ENCODE results near the gene RAB4B.

DNA sequence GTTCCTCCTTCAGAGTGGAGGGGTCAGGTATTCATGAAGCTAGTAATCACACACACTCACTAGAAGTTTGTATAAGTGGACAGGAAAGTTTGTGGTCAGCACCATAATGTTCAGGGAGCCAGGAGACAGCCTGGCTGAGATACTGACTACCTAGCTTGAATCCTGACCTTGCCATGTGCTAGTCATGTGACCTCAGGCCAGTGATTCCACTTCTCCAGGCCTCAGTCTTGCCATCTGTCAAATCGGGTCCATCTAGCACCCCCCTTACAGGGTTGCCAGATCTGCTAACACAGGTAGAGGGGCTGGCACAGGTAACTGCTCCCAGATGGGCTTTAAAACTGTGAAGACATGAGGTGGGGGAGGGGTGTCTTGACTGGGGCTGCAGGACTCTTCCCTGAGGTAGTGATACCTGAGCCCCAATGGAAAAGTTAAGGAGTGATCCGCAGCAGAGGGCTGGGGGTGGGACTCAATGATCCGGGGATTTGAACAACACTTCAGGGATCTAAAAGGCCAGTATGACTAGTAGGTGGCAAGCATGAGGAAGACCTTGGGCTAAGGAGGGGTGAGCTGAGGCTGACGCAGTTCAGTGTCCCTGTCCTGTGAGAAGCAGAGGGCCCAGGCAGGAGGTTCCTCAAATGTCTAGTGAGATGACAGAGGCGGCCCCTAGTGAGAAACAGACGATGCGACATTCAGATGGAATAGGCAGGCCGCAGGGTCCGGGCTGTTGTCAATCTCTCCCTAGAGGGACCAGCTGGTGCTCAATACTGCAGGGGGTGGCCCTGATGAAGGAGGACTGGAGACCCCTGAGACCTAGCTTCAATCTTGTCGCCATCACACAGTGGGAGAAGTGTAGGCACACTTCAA lies 36.3 kb upstream of the RAB4B start:
- TF ChIP-seq POLR2A (IDR thresholded peaks at IDR 0.05) (no peak), POLR2AphosphoS5 (IDR thresholded peaks at IDR 0.05) (no peak)
